H1 (cell line): ENCODE measurements around the gene CEP78. TPM values are rescaled to one million over a fixed set of nuclear protein-coding genes. Genes with fewer than 3 reads are reported as not detected.

Experiments used
- CTCF ChIA-PET: fragments of 300-600 bp; sonication (Branson Sonifier 250); formaldehyde crosslinking; loops from one replicate; lab custom pipeline; 2021; ENCODE audit not compliant: partially characterized antibody; lab: Charles Lee
- POLR2A ChIA-PET: fragments of 300-600 bp; sonication (Branson Sonifier 250); formaldehyde crosslinking; loops from one replicate; lab custom pipeline; 2021; ENCODE audit warnings: inconsistent platforms; ENCODE audit not compliant: partially characterized antibody; lab: Charles Lee
- DNase-seq, 2 experiments: peaks; one replicate each; pipeline versions ENCODE4 v3.0.0 to v3.0.0-alpha.2; 2010 to 2022; ENCODE audit warnings: low spot score in 2 of 2, low read depth in 1 of 2, mixed read lengths in 1 of 2
- FAIRE-seq: peaks from 2 replicates; lab custom pipeline; 2011; peaks lifted over from hg19 to GRCh38; lab: Jason Lieb, UNC
- H2AFZ ChIP-seq: 2 replicates; pipeline ENCODE4 v1.8.1; 2012; ENCODE audit warnings: low read length, inconsistent platforms
- H2AK5ac ChIP-seq: 2 replicates; pipeline ENCODE4 v1.6.1; 2013; ENCODE audit warnings: low read depth, low read length
- H2BK120ac ChIP-seq: replicated peaks from 2 replicates; pipeline ENCODE3; 2013; ENCODE audit warnings: low read depth, low read length, inconsistent platforms
- H2BK12ac ChIP-seq: 2 replicates; pipeline ENCODE4 v1.6.1; 2013; ENCODE audit warnings: low read depth, low read length
- H2BK15ac ChIP-seq: 2 replicates; pipeline ENCODE4 v1.6.1; 2013; ENCODE audit warnings: low read length
- H2BK20ac ChIP-seq: 2 replicates; pipeline ENCODE4 v1.6.1; 2013; ENCODE audit warnings: low read length
- H2BK5ac ChIP-seq: 2 replicates; pipeline ENCODE4 v1.6.1; 2013; ENCODE audit warnings: low read depth, low read length
- H3K14ac ChIP-seq: 2 replicates; pipeline ENCODE4 v1.6.1; 2013; ENCODE audit warnings: inconsistent platforms; ENCODE audit not compliant: insufficient read length
- H3K18ac ChIP-seq: 2 replicates; pipeline ENCODE4 v1.6.1; 2013; ENCODE audit warnings: low read length; ENCODE audit errors: extremely low read depth
- H3K23ac ChIP-seq: 2 replicates; pipeline ENCODE4 v1.6.1; 2013; ENCODE audit warnings: inconsistent platforms; ENCODE audit not compliant: insufficient read length
- H3K23me2 ChIP-seq: 2 replicates; pipeline ENCODE4 v1.6.1; 2013; ENCODE audit warnings: low read depth, low read length
- H3K27ac ChIP-seq: 2 replicates; pipeline ENCODE4 v1.6.1; 2011; ENCODE audit warnings: low read depth, low read length, inconsistent platforms
- H3K27me3 ChIP-seq, 4 experiments: replicated peaks in 1 of 4; 1 replicate in 1 of 4; 2 replicates in 3 of 4; pipeline versions ENCODE4 v1.6.1 to v1.8.1; 2011 to 2013; ENCODE audit warnings: low read length in 3 of 4, mild to moderate bottlenecking in 3 of 4, inconsistent platforms in 2 of 4, mixed read lengths in 2 of 4, moderate library complexity in 1 of 4; ENCODE audit not compliant: control insufficient read depth in 3 of 4, insufficient read depth in 3 of 4; ENCODE audit errors: extremely low read depth in 1 of 4
- H3K36me3 ChIP-seq, 4 experiments: 2 replicates each; pipeline versions ENCODE4 v1.6.1 to v1.8.1; 2011 to 2013; ENCODE audit warnings: mild to moderate bottlenecking in 4 of 4, low read length in 3 of 4, moderate library complexity in 2 of 4, control low read depth in 1 of 4, inconsistent platforms in 1 of 4; ENCODE audit not compliant: insufficient read depth in 4 of 4, control insufficient read depth in 2 of 4
- H3K4ac ChIP-seq: replicated peaks from 2 replicates; pipeline ENCODE3; 2013; ENCODE audit warnings: low read length, low read depth, mixed read lengths, inconsistent platforms; ENCODE audit not compliant: insufficient read length
- H3K4me1 ChIP-seq, 4 experiments: replicated peaks in 1 of 4; 1 replicate in 1 of 4; 2 replicates in 3 of 4; pipeline versions ENCODE4 v1.6.1 to v1.8.1; 2011 to 2013; ENCODE audit warnings: low read length in 3 of 4, inconsistent platforms in 2 of 4, mixed read lengths in 1 of 4; ENCODE audit not compliant: insufficient read depth in 4 of 4, control insufficient read depth in 3 of 4
- H3K4me2 ChIP-seq, 2 experiments: 2 replicates each; pipeline versions ENCODE4 v1.6.1 to v1.8.1; 2011 to 2013; ENCODE audit warnings: low read depth in 2 of 2, low read length in 2 of 2, control low read depth in 1 of 2, inconsistent platforms in 1 of 2, mild to moderate bottlenecking in 1 of 2; ENCODE audit not compliant: insufficient read depth in 1 of 2
- H3K4me3 ChIP-seq, 4 experiments: fragments of 200-600, 300-600 bp in 1 of 4; sonication (generic), shearing (Covaris generic), sonication (Bioruptor Twin) in 1 of 4; 2 replicates each; pipeline versions ENCODE4 v1.5.1 to v1.8.1; 2011 to 2016; ENCODE audit warnings: low read length in 4 of 4, low read depth in 3 of 4, control low read depth in 2 of 4, inconsistent platforms in 2 of 4, mild to moderate bottlenecking in 2 of 4, mixed read lengths in 1 of 4, moderate library complexity in 1 of 4; ENCODE audit not compliant: insufficient read depth in 2 of 4; ENCODE audit errors: extremely low read depth in 1 of 4
- H3K56ac ChIP-seq: replicated peaks from 2 replicates; pipeline ENCODE3; 2013; ENCODE audit warnings: low read depth, mild to moderate bottlenecking, mixed read lengths, low read length, inconsistent platforms; ENCODE audit not compliant: insufficient read length
- H3K79me1 ChIP-seq: 2 replicates; pipeline ENCODE4 v1.6.1; 2013; ENCODE audit warnings: low read depth, low read length, control low read depth
- H3K79me2 ChIP-seq, 2 experiments: 2 replicates each; pipeline versions ENCODE4 v1.6.1 to v1.8.1; 2012 to 2013; ENCODE audit warnings: low read length in 2 of 2, mild to moderate bottlenecking in 2 of 2, inconsistent platforms in 1 of 2; ENCODE audit not compliant: insufficient read depth in 2 of 2, control insufficient read depth in 1 of 2
- H3K9ac ChIP-seq, 4 experiments: replicated peaks in 1 of 4; 1 replicate in 1 of 4; 2 replicates in 3 of 4; pipeline versions ENCODE4 v1.6.1 to v1.8.1; 2011 to 2013; ENCODE audit warnings: low read depth in 3 of 4, low read length in 3 of 4, control low read depth in 2 of 4, mild to moderate bottlenecking in 2 of 4, moderate library complexity in 2 of 4, inconsistent platforms in 1 of 4; ENCODE audit errors: extremely low read depth in 1 of 4
- H3K9me3 ChIP-seq, 2 experiments: 2 replicates each; pipeline versions ENCODE4 v1.6.1 to v1.8.1; 2012 to 2013; ENCODE audit warnings: mild to moderate bottlenecking in 2 of 2, moderate library complexity in 2 of 2, control low read depth in 1 of 2, inconsistent platforms in 1 of 2, low read depth in 1 of 2, low read length in 1 of 2, mixed read lengths in 1 of 2; ENCODE audit not compliant: insufficient read depth in 2 of 2
- H4K20me1 ChIP-seq, 2 experiments: replicated peaks in 1 of 2; 2 replicates each; pipeline versions ENCODE3 to v1.8.1; 2011 to 2013; ENCODE audit warnings: inconsistent platforms in 2 of 2, low read length in 2 of 2, mild to moderate bottlenecking in 1 of 2; ENCODE audit not compliant: insufficient read depth in 2 of 2, control insufficient read depth in 1 of 2
- H4K5ac ChIP-seq: 2 replicates; pipeline ENCODE4 v1.6.1; 2013; ENCODE audit warnings: low read length, low read depth, mixed read lengths, inconsistent platforms; ENCODE audit not compliant: insufficient read length
- H4K8ac ChIP-seq: 2 replicates; pipeline ENCODE4 v1.8.0; 2013; ENCODE audit warnings: mild to moderate bottlenecking, moderate library complexity, low read length, inconsistent platforms; ENCODE audit not compliant: insufficient read depth; ENCODE audit errors: extremely low read depth
- H4K91ac ChIP-seq: replicated peaks from 2 replicates; pipeline ENCODE3; 2013; ENCODE audit warnings: low read length, mixed read lengths, inconsistent platforms; ENCODE audit not compliant: insufficient read length
- ATF3 ChIP-seq: IDR thresholded peaks from 2 replicates; pipeline ENCODE4 v1.6.1; 2011; ENCODE audit warnings: low read depth, mild to moderate bottlenecking, low read length; ENCODE audit not compliant: insufficient read depth
- BCL11A ChIP-seq, 2 experiments: IDR thresholded peaks; one replicate each; pipeline ENCODE4 v1.6.1; 2011; ENCODE audit warnings: low read depth in 2 of 2, low read length in 2 of 2, mild to moderate bottlenecking in 2 of 2
- BRCA1 ChIP-seq: IDR thresholded peaks from 2 replicates; pipeline ENCODE4 v1.6.1; 2012; ENCODE audit warnings: low read depth, low read length, improper control_type of control experiment
- EP300 ChIP-seq, 2 experiments: IDR thresholded peaks; 1 replicate in 1 of 2; 2 replicates in 1 of 2; pipeline ENCODE4 v1.6.1; 2011 to 2012; ENCODE audit warnings: low read depth in 2 of 2, low read length in 2 of 2, mild to moderate bottlenecking in 2 of 2, borderline replicate concordance in 1 of 2, inconsistent platforms in 1 of 2, moderate library complexity in 1 of 2
- JUN ChIP-seq: IDR thresholded peaks from 2 replicates; pipeline ENCODE4 v1.6.1; 2011; ENCODE audit warnings: low read depth, mild to moderate bottlenecking, improper control_type of control experiment, low read length
- KDM4A ChIP-seq: IDR thresholded peaks from one replicate; pipeline ENCODE4 v1.7.1; 2012; ENCODE audit warnings: low read depth, mild to moderate bottlenecking, moderate library complexity, low read length, inconsistent platforms; ENCODE audit not compliant: severe bottlenecking
- KDM5A ChIP-seq: fragments of 200-600 bp; IDR thresholded peaks from 2 replicates; pipeline ENCODE4 v1.7.1; 2012; ENCODE audit warnings: mild to moderate bottlenecking, low read length, inconsistent platforms, mixed read lengths
- NANOG ChIP-seq: IDR thresholded peaks from 2 replicates; pipeline ENCODE4 v1.6.1; 2011; ENCODE audit warnings: low read length, low read depth, mild to moderate bottlenecking, inconsistent platforms; ENCODE audit not compliant: insufficient read depth, poor library complexity, severe bottlenecking
- POU5F1 ChIP-seq: IDR thresholded peaks from 2 replicates; pipeline ENCODE4 v1.6.1; 2011; ENCODE audit warnings: low read depth, mild to moderate bottlenecking, low read length, moderate library complexity
- RAD21 ChIP-seq, 2 experiments: IDR thresholded peaks in 1 of 2; conservative IDR thresholded peaks in 1 of 2; 2 replicates each; pipeline ENCODE4 v1.6.1; 2011; ENCODE audit warnings: low read depth in 2 of 2, low read length in 2 of 2, improper control_type of control experiment in 1 of 2, inconsistent platforms in 1 of 2, mild to moderate bottlenecking in 1 of 2, moderate library complexity in 1 of 2
- SIX5 ChIP-seq: IDR thresholded peaks from 2 replicates; pipeline ENCODE4 v1.6.1; 2011; ENCODE audit warnings: mild to moderate bottlenecking, low read depth, low read length
- WGBS, 2 experiments: shearing (Covaris generic) in 1 of 2; methylation state at CpG; one replicate each; pipeline versions ENCODE4 v1.1.6 to v1.1.7; 2013 to 2015; ENCODE audit warnings: low lambda C conversion rate in 2 of 2, mixed read lengths in 2 of 2, inconsistent platforms in 1 of 2, low coverage in 1 of 2, missing lambda C conversion rate in 1 of 2; ENCODE audit not compliant: insufficient replicate concordance in 2 of 2, insufficient coverage in 1 of 2, insufficient read length in 1 of 2; ENCODE audit errors: extremely low coverage in 1 of 2, missing lambda C conversion rate in 1 of 2; 5-methylcytosine and 5-hydroxymethylcytosine counted together
- polyA plus RNA-seq, 7 experiments: library from polyadenylated mRNA; depleted of rRNA in 3 of 7; stranded (reverse) in 5 of 7; unstranded in 2 of 7; fragments of >200 nt in 5 of 7; fragments of 200-250 nt in 2 of 7; gene quantifications; 1 replicate in 5 of 7; 2 replicates in 1 of 7; 4 replicates in 1 of 7; pipeline versions ENCODE4 v1.2.1 to v1.2.3, GENCODE V29; 2011 to 2013; ENCODE audit warnings: missing spikeins in 2 of 7, mixed read lengths in 2 of 7
- total RNA-seq: library from RNA; stranded (reverse); fragmentation: NEBNext Ultra II Directional; extraction: Animal tissue kit (Norgen Biotek cat#: 25700); gene quantifications from 2 replicates; pipeline ENCODE4 v1.2.1, GENCODE V29; 2021

CEP78 gene
- total and polyA plus RNA-seq, 2 of the 8 experiments (the other 6 are each of a cell fraction or from before 2014, with no cell fraction given), result 10.3 to 40.9 TPM

GRCh38 chr9:78243130-78243529 lies 7.3 kb downstream of the CEP78 start:
- no peak for FAIRE-seq
- no peak for TF ChIP-seq EP300 (IDR thresholded peaks at IDR 0.05; ENCODE audit: borderline replicate concordance in 1 of 2, low read depth in 2 of 2, low read length in 2 of 2)
- TF ChIP-seq KDM4A, result no peak
- TF ChIP-seq POU5F1, result no peak
- TF ChIP-seq NANOG, result no peak
- no peak for TF ChIP-seq BCL11A (IDR thresholded peaks at IDR 0.05; ENCODE audit: low read depth in 2 of 2, low read length in 2 of 2)
- no peak for TF ChIP-seq JUN
- TF ChIP-seq ATF3, result no peak
- no peak for TF ChIP-seq RAD21 (IDR thresholded peaks at IDR 0.05 in 1 of 2, conservative IDR thresholded peaks at IDR 0.05 in 1 of 2; ENCODE audit: low read depth in 2 of 2, low read length in 2 of 2)
- no peak for TF ChIP-seq SIX5
- TF ChIP-seq KDM5A, result no peak
- TF ChIP-seq BRCA1, result no peak

More at GRCh38 chr9:78243130-78243529, 7.3 kb downstream of the CEP78 start:
- Histone ChIP-seq H4K8ac (no peak overlapping the region), H2BK120ac (no peak overlapping the region), H4K5ac (no peak overlapping the region), H3K9me3 (no peaks in the 10 kb centered on the region), H2BK15ac (no peak overlapping the region), H3K27ac (no peak overlapping the region), H3K4me2 (no peak overlapping the region), H3K36me3 (peaks cover 4 to 43% (median 14%) of the 10 kb centered on the region in 4 experiments), H4K20me1 (peaks cover 0 to 2% of the 10 kb centered on the region in 2 experiments), H2BK5ac (no peak overlapping the region), H3K23ac (no peak overlapping the region), H2AK5ac (no peak overlapping the region), H2AFZ (no peak overlapping the region), H3K79me1 (no peaks in the 10 kb centered on the region), H4K91ac (no peak overlapping the region), H3K79me2 (peaks cover 0 to 10% of the 10 kb centered on the region in 2 experiments; a peak in 1 of 4 replicates), H3K4me1 (no peaks in the 10 kb centered on the region), H2BK12ac (no peak overlapping the region), H2BK20ac (no peak overlapping the region), H3K23me2 (no peaks in the 10 kb centered on the region), H3K4ac (no peak overlapping the region), H3K27me3 (no peaks in the 10 kb centered on the region), H3K14ac (no peak overlapping the region), H3K4me3 (no peak overlapping the region), H3K56ac (no peak overlapping the region), H3K18ac (no peak overlapping the region), H3K9ac (no peak overlapping the region)
- 100% methylated on average over 1 of the region's 1 CpG; no CpG with 5 or more reads in 1 of the 2 experiments for WGBS, 2 experiments
- ChIA-PET CTCF (no interaction called here), POLR2A (no interaction called here)
- no peak for DNase-seq
